ENCODE measurements around the gene OSGIN1. TPM values are rescaled to one million over a fixed set of nuclear protein-coding genes. Genes with fewer than 3 reads are reported as not detected.

OSGIN1 gene
- total RNA-seq, 4 donors from 2014 or later, result 17.3 to 99.7 (median 75.2) TPM

- no peak overlapping the region for H3K4me3 ChIP-seq
- no peaks in the 10 kb centered on the region for H3K9me3 ChIP-seq
- no peak overlapping the region for H3K27ac ChIP-seq
- H3K4me1 ChIP-seq, result peaks cover 0 to 10% (median under 1%) of the 10 kb centered on the region in 4 donors
- DNase-seq, result no peak
- TF ChIP-seq POLR2A (IDR thresholded peaks at IDR 0.05) (no peak), CTCF (IDR thresholded peaks at IDR 0.05) (no peak)
- peaks cover 0 to 68% (median 0%) of the 10 kb centered on the region in 3 donors for H3K36me3 ChIP-seq
- H3K27me3 ChIP-seq, result no peaks in the 10 kb centered on the region
Observed at GRCh38 chr16:83959656-83960434, 6.8 kb downstream of the OSGIN1 start.

- H3K9me3 ChIP-seq, result no peaks in the 10 kb centered on the region
- TF ChIP-seq POLR2A (IDR thresholded peaks at IDR 0.05), result no peak
- TF ChIP-seq CTCF (IDR thresholded peaks at IDR 0.05), result no peak
- no peak overlapping the region for H3K27ac ChIP-seq
- no peak for DNase-seq
- no peaks in the 10 kb centered on the region for H3K27me3 ChIP-seq
- H3K4me3 ChIP-seq, result no peak overlapping the region
- H3K36me3 ChIP-seq, result peaks cover 0 to 76% (median 0%) of the 10 kb centered on the region in 3 donors
- peaks cover 0 to 3% (median 0%) of the 10 kb centered on the region in 4 donors for H3K4me1 ChIP-seq
Observed at GRCh38 chr16:83960521-83961249, 7.6 kb downstream of the OSGIN1 start.

GRCh38 chr16:83961591-83961990 lies 8.6 kb downstream of the OSGIN1 start:
- Histone ChIP-seq H3K9me3 (no peaks in the 10 kb centered on the region), H3K27me3 (no peaks in the 10 kb centered on the region), H3K27ac (no peak overlapping the region), H3K36me3 (peaks cover 0 to 84% (median 0%) of the 10 kb centered on the region in 3 donors), H3K4me3 (no peak overlapping the region), H3K4me1 (no peaks in the 10 kb centered on the region)
- TF ChIP-seq CTCF (IDR thresholded peaks at IDR 0.05) (no peak), POLR2A (IDR thresholded peaks at IDR 0.05) (no peak)
- DNase-seq, result no peak

- no peak for DNase-seq
- Histone ChIP-seq H3K27ac (no peak overlapping the region), H3K9me3 (no peaks in the 10 kb centered on the region), H3K4me1 (peaks cover 0 to 4% (median 0%) of the 10 kb centered on the region in 4 donors), H3K4me3 (no peak overlapping the region), H3K27me3 (no peaks in the 10 kb centered on the region), H3K36me3 (peaks cover 0 to 80% (median 0%) of the 10 kb centered on the region in 3 donors)
- TF ChIP-seq CTCF (IDR thresholded peaks at IDR 0.05), result no peak
Observed at GRCh38 chr16:83963277-83964119, 10.5 kb downstream of the OSGIN1 start.

GRCh38 chr16:83964684-83965443 lies 11.8 kb downstream of the OSGIN1 start:
- Histone ChIP-seq H3K27me3 (peaks cover 0 to 4% of the 10 kb centered on the region in 2 donors), H3K4me3 (no peak overlapping the region), H3K4me1 (peaks cover 0 to 8% (median 2%) of the 10 kb centered on the region in 4 donors), H3K36me3 (peaks cover 0 to 66% (median 0%) of the 10 kb centered on the region in 3 donors), H3K27ac (no peak overlapping the region), H3K9me3 (no peaks in the 10 kb centered on the region)
- DNase-seq, result no peak
- TF ChIP-seq POLR2A (IDR thresholded peaks at IDR 0.05), result no peak
- TF ChIP-seq CTCF (IDR thresholded peaks at IDR 0.05), result no peak

Data from Peyer's patch (tissue), 4 donors.